HTR-8/SVneo (cell line): Measurements from ENCODE around the gene BANF2.
A peak's percentile ranks its signal among the peaks of the same experiment; 100 is the strongest.
"Not testable (repeated sequence)": the region's sequence is repeated elsewhere in the genome, so short reads cannot be mapped to it uniquely, and the experiment has no call there.

Experiments
- DNase-seq: peaks from one replicate; pipeline ENCODE4 v3.0.0; 2011; ENCODE audit warnings: low spot score, mixed read lengths; ENCODE audit not compliant: insufficient read length
- FAIRE-seq: peaks from 2 replicates; lab custom pipeline; 2011; peaks lifted over from hg19 to GRCh38; lab: Jason Lieb, UNC

The BANF2 gene

DNA sequence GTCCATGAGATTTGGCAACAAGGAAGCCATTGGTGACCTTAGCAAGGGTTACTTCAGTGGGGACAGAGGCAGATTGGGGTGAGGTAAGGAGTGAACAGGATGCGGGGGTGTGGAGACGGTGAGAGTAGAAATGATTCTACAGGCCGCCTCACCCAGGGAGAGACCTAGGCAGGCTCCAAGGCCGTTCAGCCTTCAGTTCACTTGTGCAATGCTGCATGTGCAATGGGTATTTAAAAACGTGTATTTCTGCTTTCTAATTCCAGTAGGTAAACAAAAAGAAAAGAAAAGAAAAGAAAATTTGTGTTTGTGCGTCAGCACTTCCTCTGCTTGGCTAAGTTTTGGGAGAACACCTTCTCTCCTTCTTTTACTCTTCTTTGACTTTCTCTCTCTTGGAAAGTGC, 56.8 kb downstream of the BANF2 start:
- no peak for FAIRE-seq
- DNase-seq: no peak

DNA sequence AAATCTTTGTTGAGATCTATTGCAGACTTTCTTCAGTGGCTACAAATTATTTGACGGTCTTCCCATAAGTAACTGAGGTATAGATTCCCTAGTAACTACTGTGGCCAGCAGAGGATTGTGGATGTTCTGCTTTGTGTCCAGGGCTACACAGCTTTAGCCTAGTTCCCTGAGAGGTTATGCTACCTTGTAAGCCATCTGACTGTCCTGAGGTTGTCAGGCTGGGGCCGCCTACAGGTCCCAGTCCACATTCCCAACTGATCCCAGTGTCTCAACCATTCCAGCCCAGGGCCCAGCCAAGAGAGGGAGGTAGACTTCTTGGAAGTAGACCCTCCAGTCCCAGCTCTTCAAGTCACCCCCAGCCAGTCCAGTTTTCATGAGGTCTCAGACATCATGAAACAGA, 57.7 kb downstream of the BANF2 start:
- DNase-seq: no peak
- no peak for FAIRE-seq

GRCh38 chr20:17758010-17758409, 58.2 kb downstream of the BANF2 start:
- DNase-seq: no peak
- no peak for FAIRE-seq

GRCh38 chr20:17758512-17758911, 58.7 kb downstream of the BANF2 start:
- FAIRE-seq (no peak), DNase-seq (no peak)

GRCh38 chr20:17759449-17759848, 59.7 kb downstream of the BANF2 start:
- FAIRE-seq (no peak), DNase-seq (no peak)

DNA sequence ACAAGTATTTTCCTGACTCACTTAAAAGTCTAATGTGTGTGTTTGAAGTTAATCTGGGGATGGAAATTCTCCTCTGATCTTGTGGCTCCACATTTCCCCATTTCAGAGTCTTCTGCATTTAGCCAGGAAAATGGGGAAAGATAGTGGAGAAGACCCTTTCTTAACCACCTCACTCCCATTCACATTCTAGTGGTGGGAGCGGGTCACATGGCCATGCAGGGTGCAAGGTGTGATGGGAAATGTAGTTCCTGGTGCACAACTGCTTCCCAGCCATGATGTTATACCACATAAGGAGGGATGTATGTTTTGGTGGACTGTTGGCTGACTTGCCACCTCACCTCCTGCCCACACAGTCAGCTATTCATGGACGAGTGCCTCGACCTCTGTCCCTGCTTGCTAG, 61.8 kb downstream of the BANF2 start:
- FAIRE-seq: peak; percentile 48
- peak; percentile 15 for DNase-seq

GRCh38 chr20:17762243-17762872, 62.6 kb downstream of the BANF2 start:
- DNase-seq: no peak
- no peak for FAIRE-seq

- FAIRE-seq (no peak), DNase-seq (no peak)
These were observed 63.2 kb downstream of the BANF2 start for GRCh38 chr20:17762873-17763557.

DNA sequence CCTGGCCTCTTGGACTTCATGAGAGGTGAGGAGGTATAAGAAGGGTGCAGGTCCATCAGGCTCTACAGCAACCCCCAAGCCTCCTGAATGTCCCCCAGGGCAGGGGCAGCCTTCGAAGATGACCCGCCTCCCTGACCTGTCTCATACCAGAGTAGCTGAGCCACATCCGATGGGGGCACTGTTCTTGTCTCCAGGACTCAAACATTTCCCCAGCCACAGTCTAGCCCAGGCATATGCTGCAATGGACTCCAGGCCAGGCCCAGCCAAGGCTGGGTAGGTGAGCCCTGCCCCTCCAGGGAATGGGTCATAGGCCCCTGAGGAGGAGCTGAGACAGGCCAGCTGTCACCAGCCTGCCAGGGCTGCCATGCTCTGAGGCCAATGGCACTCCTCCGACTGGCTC, 65.3 kb downstream of the BANF2 start:
- DNase-seq (no peak), FAIRE-seq (no peak)

GRCh38 chr20:17765584-17765983, 65.8 kb downstream of the BANF2 start:
- DNase-seq: no peak
- no peak for FAIRE-seq

DNA sequence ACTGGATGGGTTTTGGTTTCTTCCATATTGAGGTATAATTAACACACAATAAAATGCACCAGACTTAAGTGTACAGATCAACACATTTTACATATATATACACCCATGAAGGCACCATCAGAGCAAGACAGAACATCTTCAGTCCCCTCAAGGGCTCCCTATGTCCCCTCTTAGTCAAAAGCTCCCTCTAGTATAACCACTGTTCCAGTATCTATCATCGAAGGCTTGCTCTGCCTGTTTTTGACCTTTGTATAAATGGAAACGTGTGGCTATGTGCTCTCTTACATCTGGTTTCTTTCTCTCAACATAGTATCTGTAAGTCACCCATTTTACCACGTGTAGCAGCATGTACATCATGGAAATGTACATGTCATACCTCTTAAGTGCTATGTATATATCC, 66.5 kb downstream of the BANF2 start:
- no peak for DNase-seq
- FAIRE-seq: no peak

DNA sequence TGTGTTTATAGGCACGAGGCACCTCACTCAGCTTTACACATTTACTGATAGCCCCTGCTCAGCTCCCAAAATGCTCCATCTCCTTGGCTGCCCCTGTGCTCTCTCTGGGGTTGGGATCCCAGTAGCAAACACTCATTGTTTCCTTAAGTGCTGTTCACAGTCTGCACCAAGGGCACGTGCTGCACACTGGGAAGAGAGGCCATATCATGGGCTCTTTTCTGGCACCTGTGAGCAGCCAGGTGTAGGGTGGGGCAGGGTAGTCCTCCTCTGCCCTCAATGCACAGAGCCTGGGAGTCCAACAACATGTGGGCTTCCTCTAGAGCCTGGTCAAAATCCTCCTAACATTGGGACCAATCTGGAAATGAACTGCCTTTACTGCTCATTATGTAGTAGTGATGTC, 67.9 kb downstream of the BANF2 start:
- FAIRE-seq (no peak), DNase-seq (no peak)

DNA sequence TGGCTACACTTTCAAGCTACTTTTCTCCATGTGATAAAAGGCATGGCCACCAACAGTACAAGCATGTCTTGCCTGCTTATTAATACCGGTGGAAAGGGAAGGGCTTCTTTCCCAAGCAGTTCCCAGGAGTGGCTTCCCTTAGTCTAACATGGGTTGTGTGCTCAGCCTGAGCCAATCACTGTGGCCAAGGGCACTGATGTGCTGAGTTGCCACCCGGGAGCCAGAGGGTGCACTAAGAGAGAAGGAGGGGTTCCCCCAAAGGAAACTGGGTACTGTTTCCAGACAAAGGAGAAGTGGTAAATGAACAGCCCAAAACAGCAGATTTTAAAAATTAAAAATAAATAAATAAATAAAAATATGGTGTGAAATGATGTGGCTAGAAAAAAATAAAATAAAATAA, 68.5 kb downstream of the BANF2 start:
- FAIRE-seq: no peak

GRCh38 chr20:17769716-17770115, 70.0 kb downstream of the BANF2 start:
- not testable (repeated sequence) for FAIRE-seq, DNase-seq

More for the DNA sequence above, 68.5 kb downstream of the BANF2 start:
- DNase-seq: no peak

GRCh38 chr20:17771206-17772004, 71.6 kb downstream of the BANF2 start:
- DNase-seq (no peak), FAIRE-seq (no peak)

DNA sequence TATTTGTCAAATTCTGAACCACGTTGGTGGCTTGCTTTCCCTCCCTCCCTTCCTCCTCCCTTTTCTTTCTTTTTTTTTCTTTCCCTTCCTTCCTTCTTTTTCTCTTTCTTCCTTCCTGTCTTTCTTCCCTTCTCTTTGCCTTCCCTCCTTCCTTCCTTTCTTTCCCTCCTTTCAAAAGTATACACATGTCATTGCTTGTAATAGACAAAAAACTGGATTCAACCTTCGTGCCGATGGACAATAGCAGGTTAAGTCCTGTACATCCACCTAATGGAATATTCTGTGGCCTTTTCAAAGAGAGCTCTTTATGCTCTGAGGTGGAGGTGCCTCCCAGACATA, 72.2 kb downstream of the BANF2 start:
- FAIRE-seq (no peak), DNase-seq (no peak)

- no peak for DNase-seq
- no peak for FAIRE-seq
These were observed 73.9 kb downstream of the BANF2 start for GRCh38 chr20:17773619-17774018.

GRCh38 chr20:17775600-17775999, 75.8 kb downstream of the BANF2 start:
- no peak for FAIRE-seq

GRCh38 chr20:17776551-17776950, 76.8 kb downstream of the BANF2 start:
- no peak for FAIRE-seq

More at GRCh38 chr20:17775600-17775999, 75.8 kb downstream of the BANF2 start:
- DNase-seq: no peak

GRCh38 chr20:17779011-17779410, 79.2 kb downstream of the BANF2 start:
- DNase-seq, FAIRE-seq: not testable (repeated sequence)

More at GRCh38 chr20:17776551-17776950, 76.8 kb downstream of the BANF2 start:
- DNase-seq: no peak

DNA sequence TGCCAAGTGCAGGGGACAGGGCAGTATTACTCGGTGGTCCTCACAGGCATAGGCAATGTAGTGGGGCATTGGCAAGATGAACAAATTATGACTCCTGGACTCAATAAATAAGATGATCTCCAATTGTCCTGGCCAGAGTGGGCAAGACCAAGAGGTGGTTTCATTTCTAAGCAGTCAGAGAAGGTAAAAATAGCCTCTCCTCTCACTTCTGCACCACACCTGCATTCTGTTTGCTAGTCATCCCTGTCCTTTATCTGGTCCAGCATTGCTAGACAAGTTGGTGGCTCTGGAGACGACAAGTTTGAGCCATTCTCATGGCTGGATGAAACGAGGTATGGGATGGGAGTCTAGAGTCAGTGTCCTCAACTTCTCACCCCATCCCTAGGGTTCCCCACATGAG, 83.0 kb downstream of the BANF2 start:
- FAIRE-seq (no peak), DNase-seq (no peak)
